Measurements from ENCODE around the gene GMCL1.
A peak's percentile ranks its signal among the peaks of the same experiment; 100 is the strongest.
"Not testable (repeated sequence)": the region's sequence is repeated elsewhere in the genome, so short reads cannot be mapped to it uniquely, and the experiment has no call there.

Gene GMCL1

DNA sequence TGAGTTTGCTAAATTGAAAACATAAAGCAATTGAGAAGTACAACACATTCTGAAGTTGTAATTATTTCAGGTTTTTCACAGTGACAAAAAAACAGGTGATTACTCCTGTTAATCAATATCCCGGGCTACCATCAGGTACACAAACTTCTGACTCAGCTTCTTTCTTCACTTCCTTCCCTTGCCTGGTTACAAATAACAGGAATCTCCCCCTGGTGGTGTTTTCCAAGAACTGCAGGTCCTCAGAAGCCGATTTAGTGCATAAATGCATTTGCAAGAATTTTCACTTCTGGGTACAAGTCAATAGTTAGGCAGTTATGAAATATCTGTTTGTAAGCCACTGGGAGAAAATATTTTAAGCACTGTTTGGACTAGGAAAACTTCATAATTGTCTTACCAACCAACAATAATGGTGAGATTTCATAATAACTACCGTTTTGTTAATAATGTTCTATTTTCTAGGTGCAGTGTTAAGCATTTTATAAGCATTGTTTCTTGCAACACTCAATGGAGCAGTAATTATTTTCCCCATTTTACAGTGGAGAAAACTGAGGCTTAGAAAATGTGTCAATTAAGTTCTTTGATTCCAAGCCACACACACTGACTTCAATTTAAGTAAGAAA, 12.4 kb upstream of the GMCL1 start:
- H3K4me3 ChIP-seq (ENCODE audit: low read depth, low read length): no peak overlapping the region
- TF ChIP-seq, protein P1, sequence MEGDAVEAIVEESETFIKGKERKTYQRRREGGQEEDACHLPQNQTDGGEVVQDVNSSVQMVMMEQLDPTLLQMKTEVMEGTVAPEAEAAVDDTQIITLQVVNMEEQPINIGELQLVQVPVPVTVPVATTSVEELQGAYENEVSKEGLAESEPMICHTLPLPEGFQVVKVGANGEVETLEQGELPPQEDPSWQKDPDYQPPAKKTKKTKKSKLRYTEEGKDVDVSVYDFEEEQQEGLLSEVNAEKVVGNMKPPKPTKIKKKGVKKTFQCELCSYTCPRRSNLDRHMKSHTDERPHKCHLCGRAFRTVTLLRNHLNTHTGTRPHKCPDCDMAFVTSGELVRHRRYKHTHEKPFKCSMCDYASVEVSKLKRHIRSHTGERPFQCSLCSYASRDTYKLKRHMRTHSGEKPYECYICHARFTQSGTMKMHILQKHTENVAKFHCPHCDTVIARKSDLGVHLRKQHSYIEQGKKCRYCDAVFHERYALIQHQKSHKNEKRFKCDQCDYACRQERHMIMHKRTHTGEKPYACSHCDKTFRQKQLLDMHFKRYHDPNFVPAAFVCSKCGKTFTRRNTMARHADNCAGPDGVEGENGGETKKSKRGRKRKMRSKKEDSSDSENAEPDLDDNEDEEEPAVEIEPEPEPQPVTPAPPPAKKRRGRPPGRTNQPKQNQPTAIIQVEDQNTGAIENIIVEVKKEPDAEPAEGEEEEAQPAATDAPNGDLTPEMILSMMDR (IDR thresholded peaks at IDR 0.05; ENCODE audit: low read depth, low read length): peak; percentile 87
- in situ Hi-C loops (cut with HindIII; ENCODE audit: low sequenced_read_pairs): no loop called here
- DNase-seq (ENCODE audit: low read depth, low spot score): peak; percentile 91

DNA sequence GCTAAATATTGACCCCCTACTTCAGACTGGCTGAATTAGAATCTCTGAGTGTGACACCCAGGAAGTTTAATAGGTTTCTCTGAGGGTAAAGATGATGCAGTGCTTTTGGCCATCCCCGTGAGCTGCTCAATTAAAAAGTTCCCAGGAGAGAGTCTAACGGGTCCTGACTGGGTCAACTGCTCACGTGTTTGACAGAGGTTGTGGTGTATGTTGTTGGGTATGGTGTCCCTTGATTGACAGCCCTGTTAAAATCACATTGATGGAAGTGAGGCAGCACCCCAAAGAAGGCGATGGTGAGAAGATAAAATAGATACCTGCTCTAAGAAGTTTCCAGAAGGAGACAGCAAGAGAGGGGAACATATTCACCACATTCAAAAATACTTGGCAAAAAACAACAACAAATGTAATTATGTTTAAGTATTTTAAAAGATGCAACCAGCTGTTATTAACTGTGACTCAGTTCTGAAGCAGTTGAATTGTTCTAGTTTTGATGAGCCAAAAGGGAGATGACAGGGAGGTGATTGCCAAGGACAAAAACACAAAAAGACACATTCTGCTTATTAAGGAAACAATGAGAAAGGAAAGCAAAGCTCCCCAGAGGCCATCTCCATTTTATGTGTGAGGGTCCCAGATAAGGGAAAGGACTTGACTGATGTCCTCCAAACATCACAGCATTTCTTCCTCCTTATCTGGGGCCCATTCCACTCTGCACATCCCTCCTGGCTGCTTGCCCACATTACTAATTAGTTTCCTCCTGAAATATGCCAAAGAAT, 11.5 kb upstream of the GMCL1 start:
- in situ Hi-C loops (cut with HindIII; ENCODE audit: low sequenced_read_pairs): no loop called here
- H3K4me3 ChIP-seq (ENCODE audit: low read depth, low read length): no peak overlapping the region
- DNase-seq (ENCODE audit: low read depth, low spot score): no peak
- TF ChIP-seq, protein P1 (IDR thresholded peaks at IDR 0.05; ENCODE audit: low read depth, low read length): no peak

DNA sequence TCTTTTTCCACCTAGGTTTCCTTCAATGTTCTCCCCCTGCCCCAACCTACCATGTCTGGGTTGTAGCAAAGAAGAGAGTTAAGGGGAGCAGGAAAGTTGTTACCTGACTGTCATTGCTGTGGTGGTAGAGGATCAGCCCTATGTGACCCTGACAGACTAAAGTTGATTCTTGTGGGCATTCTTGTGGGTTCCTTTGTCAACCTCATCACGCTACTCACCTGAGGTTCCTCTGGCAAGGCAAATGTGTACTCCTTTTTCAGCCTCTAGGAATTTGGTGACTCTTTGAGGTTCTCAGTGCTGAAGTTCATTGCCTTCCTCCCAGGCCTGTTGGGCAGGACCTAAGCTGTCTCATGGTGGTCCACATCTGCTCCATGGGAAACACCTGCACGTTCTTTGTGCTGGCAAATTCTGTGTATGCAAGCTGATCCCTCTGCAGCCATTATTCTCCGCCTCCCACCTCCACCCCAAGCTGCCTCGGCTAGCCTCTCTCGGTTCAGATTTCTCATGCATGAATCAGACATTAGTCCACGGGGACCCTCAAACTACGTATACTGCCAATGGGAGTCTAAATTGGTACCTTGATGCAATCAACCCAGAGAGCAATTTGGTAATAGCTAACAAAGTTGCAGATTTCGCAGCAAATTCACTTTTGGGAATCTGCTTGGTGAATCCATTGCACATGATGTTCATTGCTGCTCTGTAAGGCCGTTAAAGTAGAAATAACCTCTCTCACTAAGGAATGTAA, 1.5 kb upstream of the GMCL1 start:
- DNase-seq (ENCODE audit: low read depth, low spot score): peak; percentile 33
- H3K4me3 ChIP-seq (ENCODE audit: low read depth, low read length): no peak overlapping the region
- in situ Hi-C loops (cut with HindIII; ENCODE audit: low sequenced_read_pairs): no loop called here

DNA sequence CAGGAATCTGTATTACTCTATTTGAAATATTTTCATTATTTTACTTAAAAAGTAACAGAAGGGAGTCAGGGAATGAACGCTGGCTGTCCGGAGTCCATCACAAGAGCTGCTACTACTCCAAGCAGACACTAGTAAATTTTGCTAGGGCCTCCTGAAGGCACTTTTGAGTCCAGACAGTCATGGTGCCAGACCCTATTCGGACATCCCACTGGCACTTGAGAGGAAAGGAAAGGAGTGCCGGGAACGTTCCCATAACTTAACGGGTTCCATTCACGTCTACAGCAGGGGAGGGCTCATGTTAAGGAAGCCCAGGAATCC, 563 bp upstream of the GMCL1 start:
- TF ChIP-seq, protein P1 (IDR thresholded peaks at IDR 0.05; ENCODE audit: low read depth, low read length): no peak
- no peak for DNase-seq (ENCODE audit: low read depth, low spot score)
- H3K4me3 ChIP-seq (ENCODE audit: low read depth, low read length): peak overlapping the region; percentile 86
- in situ Hi-C loops (cut with HindIII; ENCODE audit: low sequenced_read_pairs): no loop called here

More for the DNA sequence above, 1.5 kb upstream of the GMCL1 start:
- TF ChIP-seq, protein P1 (IDR thresholded peaks at IDR 0.05; ENCODE audit: low read depth, low read length): no peak

DNA sequence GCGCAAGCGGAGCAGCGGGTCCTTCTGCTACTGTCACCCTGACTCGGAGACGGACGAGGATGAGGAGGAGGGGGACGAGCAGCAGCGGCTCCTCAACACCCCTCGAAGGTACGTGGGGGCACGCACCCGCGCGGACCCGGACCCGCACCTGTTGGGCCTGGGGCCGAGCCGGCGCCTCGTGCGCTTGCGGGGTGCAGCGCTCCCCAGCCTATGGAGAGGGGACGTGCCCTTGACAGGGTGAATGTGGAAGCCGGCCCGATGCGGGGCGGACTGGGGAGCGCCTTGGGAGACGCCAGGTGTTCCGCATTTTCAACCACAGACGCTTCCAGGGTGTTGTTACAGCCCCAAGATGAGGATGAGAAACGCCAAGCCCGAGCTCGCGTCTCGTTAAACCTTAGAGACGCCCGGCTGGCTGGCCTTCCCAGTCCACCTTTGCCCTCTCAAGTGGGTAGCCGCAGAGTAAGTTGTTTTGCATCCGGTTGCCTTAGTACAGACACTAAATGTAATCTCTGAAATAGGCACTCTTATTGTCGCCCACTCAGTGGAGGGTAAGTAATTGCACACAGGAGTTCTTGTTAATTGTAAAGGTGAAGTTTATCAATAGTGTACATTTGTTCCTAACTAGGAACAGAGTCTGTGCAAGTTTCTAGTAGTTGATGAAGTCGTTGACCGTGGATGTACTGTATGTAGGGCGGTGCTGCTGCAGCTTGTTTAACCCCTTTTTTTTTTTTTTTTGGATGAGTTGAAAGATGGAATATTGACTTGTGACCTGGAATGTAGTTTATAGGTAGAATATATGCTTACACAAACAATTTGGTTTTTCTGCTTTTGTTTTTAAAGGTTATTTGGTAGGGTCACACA, 815 bp downstream of the GMCL1 start:
- TF ChIP-seq, protein P1 (IDR thresholded peaks at IDR 0.05; ENCODE audit: low read depth, low read length): no peak
- peak overlapping the region; percentile 86 for H3K4me3 ChIP-seq (ENCODE audit: low read depth, low read length)
- DNase-seq (ENCODE audit: low read depth, low spot score): peak; percentile 23
- in situ Hi-C loops (cut with HindIII; ENCODE audit: low sequenced_read_pairs): no loop called here

DNA sequence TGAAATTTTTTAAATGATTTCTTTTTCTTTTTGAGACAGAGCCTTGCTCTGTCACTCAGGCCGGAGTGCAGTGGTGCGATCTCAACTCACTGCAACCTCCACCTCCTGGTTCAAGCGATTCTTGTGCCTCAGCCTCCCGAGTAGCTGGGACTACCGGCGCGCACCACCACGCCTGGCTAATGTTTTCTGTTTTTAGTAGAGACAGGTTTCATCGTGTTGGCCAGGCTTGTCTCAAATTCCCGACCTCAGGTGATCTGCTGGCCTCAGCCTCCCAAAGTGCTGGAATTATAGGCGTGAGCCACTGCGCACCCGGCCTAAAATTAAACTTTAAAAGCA, 1.4 kb downstream of the GMCL1 start:
- H3K4me3 ChIP-seq (ENCODE audit: low read depth, low read length): peak overlapping the region; percentile 86
- in situ Hi-C loops (cut with HindIII; ENCODE audit: low sequenced_read_pairs); DNase-seq (ENCODE audit: low read depth, low spot score): not testable (repeated sequence)
